ENCODE results near the gene MBD3L4. TPM values are rescaled to one million over a fixed set of nuclear protein-coding genes. Genes with fewer than 3 reads are reported as not detected.

MBD3L4 gene
- total RNA-seq, 1 experiment from 2014 or later: not detected

DNA sequence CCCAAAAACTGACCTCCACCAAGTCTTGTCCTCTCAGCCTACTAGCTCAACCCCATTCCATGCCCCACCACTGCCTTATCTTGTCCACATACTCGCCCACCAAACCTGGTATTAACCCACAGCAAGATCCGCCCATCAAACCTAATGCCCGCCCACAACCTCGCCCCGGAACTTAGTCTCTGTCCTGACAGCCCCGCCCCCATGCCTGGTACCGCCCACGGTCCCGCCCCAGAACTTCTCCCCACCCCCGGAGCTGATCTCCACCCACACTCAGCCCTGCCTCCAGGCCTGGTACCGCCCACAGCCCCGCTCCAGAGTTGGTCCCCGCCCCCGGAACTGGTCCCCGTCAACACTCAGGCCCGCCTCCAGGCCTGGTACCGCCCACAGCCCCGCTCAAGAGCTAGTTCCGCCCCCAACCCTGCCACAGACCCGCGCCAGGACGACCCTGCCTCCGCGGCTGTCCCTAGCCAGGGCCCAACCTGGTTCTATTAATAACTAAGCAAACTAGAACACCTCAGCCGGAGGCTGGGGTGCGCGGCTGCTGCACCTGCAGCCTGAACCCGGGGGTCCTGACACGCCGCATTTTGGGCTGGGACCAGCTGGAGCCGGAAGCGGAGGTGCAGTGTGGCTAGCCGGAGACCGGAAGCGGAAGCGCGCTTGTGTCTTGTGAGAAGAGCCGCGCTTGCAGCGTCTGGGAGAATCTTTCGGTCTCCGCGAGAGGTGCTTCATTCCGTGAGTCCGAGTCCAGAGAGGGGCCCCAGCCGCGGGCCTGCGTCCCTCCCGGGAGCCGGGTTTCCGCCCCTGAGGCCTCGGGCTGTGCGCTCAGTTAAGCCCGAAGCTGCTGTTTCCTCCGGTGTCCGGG lies 29.3 kb upstream of the MBD3L4 start, which contains the start of gene ZNF557:
Gene ZNF557, plus strand, starts transcription at position 662 of the 862 bp plus-strand sequence. CDS start 5,372 bp downstream, outside the sequence.
- Histone ChIP-seq H3K9me2 (ENCODE audit: insufficient read depth) (no peaks in the 10 kb centered on the region), H2AFZ (ENCODE audit: low read depth, low read length, poor library complexity, severe bottlenecking) (peak within 1 kb of the TSS; percentile 99), H3K79me2 (ENCODE audit: insufficient read depth, low read length) (peaks cover 18% of the 10 kb centered on the region), H3K36me3 (ENCODE audit: control insufficient read depth in 1 of 2, insufficient read depth in 2 of 2, low read length in 2 of 2) (peaks cover 17 to 22% of the 10 kb centered on the region in 2 experiments), H3K4me3 (replicated peaks in 1 of 2; ENCODE audit: low read depth in 1 of 2, low read length in 2 of 2) (peak within 1 kb of the TSS; percentile 79 to 96), H3K27me3 (ENCODE audit: insufficient read depth, low read length) (no peaks in the 10 kb centered on the region), H3K9me3 (ENCODE audit: control insufficient read depth in 1 of 2, insufficient read depth in 1 of 2, low read depth in 1 of 2, low read length in 2 of 2) (no peaks in the 10 kb centered on the region), H3K27ac (ENCODE audit: low read depth, low read length) (peak within 1 kb of the TSS; percentile 75), H3K9ac (ENCODE audit: low read length) (peak within 1 kb of the TSS; percentile 74), H3K4me2 (ENCODE audit: low read length) (peak within 1 kb of the TSS; percentile 92), H4K20me1 (ENCODE audit: insufficient read depth) (no peaks in the 10 kb centered on the region), H3K4me1 (ENCODE audit: control insufficient read depth in 1 of 2, insufficient read depth in 2 of 2, low read length in 2 of 2) (peaks cover 8 to 11% of the 10 kb centered on the region in 2 experiments; a peak in 3 of 4 replicates)
- no TSS peak for BruUV-seq (replicated peaks)
- TF ChIP-seq CBX3 (IDR thresholded peaks at IDR 0.05; ENCODE audit: low read depth) (no peak), SP1 (IDR thresholded peaks at IDR 0.05; ENCODE audit: low read depth) (no peak), SIN3A (IDR thresholded peaks at IDR 0.05; ENCODE audit: low read depth) (peak; percentile 81), TCF7L2 (IDR thresholded peaks at IDR 0.05; ENCODE audit: borderline replicate concordance, extremely low read depth, insufficient read depth, insufficient read length) (peak; percentile 54), FOSL1 (IDR thresholded peaks at IDR 0.05; ENCODE audit: low read depth) (no peak), EGR1 (IDR thresholded peaks at IDR 0.05; ENCODE audit: low read depth) (peak; percentile 89), POLR2AphosphoS5 (IDR thresholded peaks at IDR 0.05; ENCODE audit: low read depth, low read length) (peak; percentile 79), ZFX (IDR thresholded peaks at IDR 0.05) (peak; percentile 52; the same call in 1 of the 2 replicates), ELF1 (IDR thresholded peaks at IDR 0.05; ENCODE audit: borderline replicate concordance, low read depth) (peak; percentile 90)
- TF ChIP-seq, protein P1, sequence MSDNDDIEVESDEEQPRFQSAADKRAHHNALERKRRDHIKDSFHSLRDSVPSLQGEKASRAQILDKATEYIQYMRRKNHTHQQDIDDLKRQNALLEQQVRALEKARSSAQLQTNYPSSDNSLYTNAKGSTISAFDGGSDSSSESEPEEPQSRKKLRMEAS (IDR thresholded peaks at IDR 0.05): peak; percentile 78
- TF ChIP-seq, protein P2, sequence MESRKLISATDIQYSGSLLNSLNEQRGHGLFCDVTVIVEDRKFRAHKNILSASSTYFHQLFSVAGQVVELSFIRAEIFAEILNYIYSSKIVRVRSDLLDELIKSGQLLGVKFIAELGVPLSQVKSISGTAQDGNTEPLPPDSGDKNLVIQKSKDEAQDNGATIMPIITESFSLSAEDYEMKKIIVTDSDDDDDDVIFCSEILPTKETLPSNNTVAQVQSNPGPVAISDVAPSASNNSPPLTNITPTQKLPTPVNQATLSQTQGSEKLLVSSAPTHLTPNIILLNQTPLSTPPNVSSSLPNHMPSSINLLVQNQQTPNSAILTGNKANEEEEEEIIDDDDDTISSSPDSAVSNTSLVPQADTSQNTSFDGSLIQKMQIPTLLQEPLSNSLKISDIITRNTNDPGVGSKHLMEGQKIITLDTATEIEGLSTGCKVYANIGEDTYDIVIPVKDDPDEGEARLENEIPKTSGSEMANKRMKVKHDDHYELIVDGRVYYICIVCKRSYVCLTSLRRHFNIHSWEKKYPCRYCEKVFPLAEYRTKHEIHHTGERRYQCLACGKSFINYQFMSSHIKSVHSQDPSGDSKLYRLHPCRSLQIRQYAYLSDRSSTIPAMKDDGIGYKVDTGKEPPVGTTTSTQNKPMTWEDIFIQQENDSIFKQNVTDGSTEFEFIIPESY (IDR thresholded peaks at IDR 0.05; ENCODE audit: extremely low read depth, insufficient replicate concordance, low read length): peak; percentile 56
- TF ChIP-seq, protein P3, sequence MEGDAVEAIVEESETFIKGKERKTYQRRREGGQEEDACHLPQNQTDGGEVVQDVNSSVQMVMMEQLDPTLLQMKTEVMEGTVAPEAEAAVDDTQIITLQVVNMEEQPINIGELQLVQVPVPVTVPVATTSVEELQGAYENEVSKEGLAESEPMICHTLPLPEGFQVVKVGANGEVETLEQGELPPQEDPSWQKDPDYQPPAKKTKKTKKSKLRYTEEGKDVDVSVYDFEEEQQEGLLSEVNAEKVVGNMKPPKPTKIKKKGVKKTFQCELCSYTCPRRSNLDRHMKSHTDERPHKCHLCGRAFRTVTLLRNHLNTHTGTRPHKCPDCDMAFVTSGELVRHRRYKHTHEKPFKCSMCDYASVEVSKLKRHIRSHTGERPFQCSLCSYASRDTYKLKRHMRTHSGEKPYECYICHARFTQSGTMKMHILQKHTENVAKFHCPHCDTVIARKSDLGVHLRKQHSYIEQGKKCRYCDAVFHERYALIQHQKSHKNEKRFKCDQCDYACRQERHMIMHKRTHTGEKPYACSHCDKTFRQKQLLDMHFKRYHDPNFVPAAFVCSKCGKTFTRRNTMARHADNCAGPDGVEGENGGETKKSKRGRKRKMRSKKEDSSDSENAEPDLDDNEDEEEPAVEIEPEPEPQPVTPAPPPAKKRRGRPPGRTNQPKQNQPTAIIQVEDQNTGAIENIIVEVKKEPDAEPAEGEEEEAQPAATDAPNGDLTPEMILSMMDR (IDR thresholded peaks at IDR 0.05 in 2 of 3, conservative IDR thresholded peaks at IDR 0.05 in 1 of 3; ENCODE audit: borderline replicate concordance in 1 of 3, insufficient read depth in 1 of 3, low read depth in 2 of 3, low read length in 2 of 3): no peak
- ChIA-PET POLR2A (interaction anchor here (0.7 to 1.7 kb wide), 4 partner anchors 9 to 57 kb away, joined by 3 to 10 read pairs (median 4); no protein-coding TSS in a partner anchor), RAD21 (ENCODE audit: low non-redundant PET in 1 of 2, low total read pairs in 2 of 2, uncharacterized antibody in 2 of 2, unreplicated experiment in 2 of 2) (interaction anchor here in 1 of 2 experiments (0.6 to 0.8 kb wide), 3 partner anchors 56 to 1262 kb away, joined by 3 to 6 read pairs (median 5); no protein-coding TSS in a partner anchor), CTCF (interaction anchor here (0.7 to 1.3 kb wide), 6 partner anchors 30 to 943 kb away, joined by 3 to 4 read pairs (median 3); no protein-coding TSS in a partner anchor)
- intact Hi-C loops (cut with micrococcal nuclease): loop anchor here (1.0 kb wide), 1 partner anchor 29 kb away; no protein-coding TSS in a partner anchor
- peak; percentile 99 for ATAC-seq
- peak; percentile 96 for DNase-seq (ENCODE audit: low read depth, low spot score)
